Spleen (tissue), 11 donors: ENCODE data around the gene SORCS2. TPM values are rescaled to one million over a fixed set of nuclear protein-coding genes. Genes with fewer than 3 reads are reported as not detected.

Experiments
- DNase-seq: peaks from one replicate; pipeline ENCODE4 v3.0.0-alpha.2; 2020
- H3K27ac ChIP-seq, 8 donors: fragments of 200-600 bp; sonication (generic) in 7 of 8; 1 replicate in 4 of 8; 2 replicates in 4 of 8; pipeline versions ENCODE4 v1.5.0 to v1.8.0; 2016 to 2021; ENCODE audit warnings: inconsistent platforms in 4 of 8, mild to moderate bottlenecking in 4 of 8, moderate library complexity in 1 of 8
- H3K27me3 ChIP-seq, 7 donors: fragments of 200-600 bp; sonication (generic) in 6 of 7; replicated peaks in 1 of 7; 1 replicate in 4 of 7; 2 replicates in 3 of 7; pipeline versions ENCODE4 v1.5.0 to v1.8.0; 2016 to 2021; ENCODE audit warnings: inconsistent platforms in 3 of 7, mild to moderate bottlenecking in 1 of 7
- H3K36me3 ChIP-seq, 6 donors: fragments of 200-600 bp; sonication (generic) in 5 of 6; 1 replicate in 4 of 6; 2 replicates in 2 of 6; pipeline versions ENCODE4 v1.5.0 to v1.8.0; 2016 to 2021; ENCODE audit warnings: inconsistent platforms in 2 of 6
- H3K4me1 ChIP-seq, 6 donors: fragments of 200-600 bp; sonication (generic) in 5 of 6; 1 replicate in 3 of 6; 2 replicates in 3 of 6; pipeline versions ENCODE4 v1.5.0 to v1.8.0; 2016 to 2021; ENCODE audit warnings: inconsistent platforms in 3 of 6
- H3K4me3 ChIP-seq, 8 donors: fragments of 200-600 bp; sonication (generic) in 7 of 8; 1 replicate in 4 of 8; 2 replicates in 4 of 8; pipeline versions ENCODE4 v1.5.0 to v1.8.0; 2016 to 2021; ENCODE audit warnings: inconsistent platforms in 4 of 8, mild to moderate bottlenecking in 4 of 8, moderate library complexity in 2 of 8
- H3K9me3 ChIP-seq, 8 donors: fragments of 200-600 bp; sonication (generic) in 7 of 8; 1 replicate in 4 of 8; 2 replicates in 4 of 8; pipeline versions ENCODE4 v1.5.0 to v1.8.0; 2016 to 2021; ENCODE audit warnings: inconsistent platforms in 4 of 8
- POLR2A ChIP-seq, 3 donors: fragments of 450-650 bp; IDR thresholded peaks; one replicate each; pipeline ENCODE4 v1.5.1; 2017; ENCODE audit warnings: antibody characterized with exemption in 3 of 3, mild to moderate bottlenecking in 1 of 3
- POLR2AphosphoS5 ChIP-seq, 3 donors: sonication (generic); formaldehyde crosslinking; IDR thresholded peaks; one replicate each; pipeline ENCODE4 v1.5.1; 2017; ENCODE audit warnings: antibody characterized with exemption in 3 of 3
- WGBS, 5 donors: extraction: QIAGEN DNeasy Blood & Tissue Kit in 3 of 5; methylation state at CpG; one replicate each; pipeline versions ENCODE4 v1.1.5 to v1.1.7; 2013 to 2018; 5-methylcytosine and 5-hydroxymethylcytosine counted together
- intact Hi-C: fragments of 100-400 bp; cut with DNase I; formaldehyde crosslinking; loops from one replicate; pipeline ENCODE4 v1.15.0; 2023; ENCODE audit warnings: low total_unique reads
- polyA plus RNA-seq, 3 donors: library from polyadenylated mRNA; stranded (reverse); fragments of 200-250 nt; gene quantifications; one replicate each; pipeline ENCODE4 v1.2.1, GENCODE V29; 2013
- total RNA-seq, 7 donors: library from RNA; depleted of rRNA in 3 of 7; stranded (reverse); fragments of >200 nt in 3 of 7; fragmentation: NEBNext Ultra II Directional in 4 of 7; extraction: Animal tissue kit (Norgen Biotek cat#: 25700) in 4 of 7; gene quantifications; one replicate each; pipeline versions ENCODE4 v1.1.0 to v1.2.1, GENCODE V29; 2016 to 2021
- TF ChIP-seq, protein P1 (sequence below), 11 experiments: fragments of 200-600 bp in 7 of 11; fragments of 450-650 bp in 4 of 11; sonication (generic) in 4 of 11; IDR thresholded peaks in 8 of 11; conservative IDR thresholded peaks in 3 of 11; 1 replicate in 7 of 11; 2 replicates in 4 of 11; pipeline versions ENCODE4 v1.4.0 to v1.8.0; 2016 to 2021; ENCODE audit warnings: antibody characterized with exemption in 11 of 11, inconsistent platforms in 4 of 11, mild to moderate bottlenecking in 1 of 11
- donor health status: healthy with polysubstance abuse.
- donor health status: DM: no; HTN: no; CAD: no; lungs with moderate emphysema.
- donor health status: DM: no; HTN: no; CAD: no.
- donor health status: Bipolar disorder and iron deficiency.
- donor health status: healthy.
- donor health status: DM: no; HTN: no; CAD: no.
- donor health status: DM: yes; HTN: yes; CAD: no.

Gene SORCS2
- total and polyA plus RNA-seq, 10 donors: 0.33 to 1.6 (median 0.60) TPM

DNA sequence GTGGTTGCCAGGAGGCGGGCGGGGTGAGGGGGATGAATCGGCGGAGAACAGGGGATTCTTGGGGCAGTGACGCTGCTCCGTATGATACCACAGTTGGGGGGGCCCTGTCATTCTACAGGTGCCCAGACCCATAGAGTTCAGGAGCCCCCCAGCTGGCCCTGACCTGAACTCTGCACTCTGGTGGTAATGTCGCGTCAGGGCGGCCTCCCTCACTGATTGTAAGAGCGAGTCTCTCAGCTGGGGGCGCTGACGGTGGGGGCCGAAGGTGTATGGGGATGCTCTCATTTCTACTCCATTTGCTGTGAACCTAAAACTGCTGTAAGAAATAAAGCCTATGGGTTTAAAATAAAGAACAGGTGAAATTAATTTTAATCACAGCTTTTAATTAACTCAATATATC is 334.2 kb downstream of the SORCS2 start:
- no peak overlapping the region for H3K27ac ChIP-seq
- H3K27me3 ChIP-seq: peaks cover 0 to 69% (median 6%) of the 10 kb centered on the region in 7 donors
- no peak overlapping the region for H3K4me3 ChIP-seq
- TF ChIP-seq POLR2A (IDR thresholded peaks at IDR 0.05) (no peak), POLR2AphosphoS5 (IDR thresholded peaks at IDR 0.05) (no peak)
- TF ChIP-seq, protein P1, sequence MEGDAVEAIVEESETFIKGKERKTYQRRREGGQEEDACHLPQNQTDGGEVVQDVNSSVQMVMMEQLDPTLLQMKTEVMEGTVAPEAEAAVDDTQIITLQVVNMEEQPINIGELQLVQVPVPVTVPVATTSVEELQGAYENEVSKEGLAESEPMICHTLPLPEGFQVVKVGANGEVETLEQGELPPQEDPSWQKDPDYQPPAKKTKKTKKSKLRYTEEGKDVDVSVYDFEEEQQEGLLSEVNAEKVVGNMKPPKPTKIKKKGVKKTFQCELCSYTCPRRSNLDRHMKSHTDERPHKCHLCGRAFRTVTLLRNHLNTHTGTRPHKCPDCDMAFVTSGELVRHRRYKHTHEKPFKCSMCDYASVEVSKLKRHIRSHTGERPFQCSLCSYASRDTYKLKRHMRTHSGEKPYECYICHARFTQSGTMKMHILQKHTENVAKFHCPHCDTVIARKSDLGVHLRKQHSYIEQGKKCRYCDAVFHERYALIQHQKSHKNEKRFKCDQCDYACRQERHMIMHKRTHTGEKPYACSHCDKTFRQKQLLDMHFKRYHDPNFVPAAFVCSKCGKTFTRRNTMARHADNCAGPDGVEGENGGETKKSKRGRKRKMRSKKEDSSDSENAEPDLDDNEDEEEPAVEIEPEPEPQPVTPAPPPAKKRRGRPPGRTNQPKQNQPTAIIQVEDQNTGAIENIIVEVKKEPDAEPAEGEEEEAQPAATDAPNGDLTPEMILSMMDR (IDR thresholded peaks at IDR 0.05 in 8 of 11, conservative IDR thresholded peaks at IDR 0.05 in 3 of 11): no peak
- 71 to 79% (median 76%) methylated on average over 13 of the region's 13 CpGs for WGBS, 5 donors
- intact Hi-C loops: no loop called here
- no peaks in the 10 kb centered on the region for H3K9me3 ChIP-seq
- peaks cover 0 to 26% (median 0%) of the 10 kb centered on the region in 6 donors for H3K4me1 ChIP-seq
- H3K36me3 ChIP-seq: no peaks in the 10 kb centered on the region
- DNase-seq: no peak

DNA sequence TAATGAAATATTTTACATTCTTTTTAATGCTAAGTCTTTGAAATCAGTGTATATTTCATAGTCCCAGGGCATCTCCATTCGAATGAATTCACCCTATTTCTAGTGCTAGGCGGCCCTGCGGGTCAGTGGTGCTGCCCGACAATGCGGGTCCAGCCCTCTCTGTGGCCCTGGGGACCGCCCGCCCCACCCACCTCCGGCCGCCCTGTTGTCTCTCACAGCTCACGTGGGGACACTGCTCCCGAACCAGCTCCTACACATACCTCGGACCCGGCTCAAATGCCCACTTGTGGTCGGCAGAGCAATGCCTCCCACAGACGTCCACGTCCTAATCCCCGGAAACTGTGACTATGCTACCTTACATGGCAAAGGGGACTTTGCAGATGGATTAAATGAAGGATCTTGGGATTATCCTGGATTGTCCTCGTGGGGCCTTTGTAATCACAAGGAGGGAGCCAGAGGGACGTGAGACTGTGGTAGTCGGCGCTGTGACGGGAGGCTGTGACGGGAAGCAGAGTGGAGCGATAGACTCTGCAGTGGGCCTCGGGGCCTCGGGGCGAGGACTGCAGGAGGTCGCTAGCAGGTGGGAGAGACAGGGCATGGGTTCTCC is 334.7 kb downstream of the SORCS2 start:
- no peak for DNase-seq
- Histone ChIP-seq H3K4me1 (peaks cover 0 to 24% (median 0%) of the 10 kb centered on the region in 6 donors), H3K27me3 (peaks cover 0 to 68% (median 6%) of the 10 kb centered on the region in 7 donors), H3K4me3 (no peak overlapping the region), H3K9me3 (no peaks in the 10 kb centered on the region), H3K27ac (no peak overlapping the region), H3K36me3 (no peaks in the 10 kb centered on the region)
- intact Hi-C loops: no loop called here
- WGBS, 5 donors: 84 to 86% (median 85%) methylated on average over 27 to 28 of the region's 28 CpGs
- TF ChIP-seq, protein P1 (IDR thresholded peaks at IDR 0.05 in 8 of 11, conservative IDR thresholded peaks at IDR 0.05 in 3 of 11): no peak
- TF ChIP-seq POLR2A (IDR thresholded peaks at IDR 0.05) (no peak), POLR2AphosphoS5 (IDR thresholded peaks at IDR 0.05) (no peak)

DNA sequence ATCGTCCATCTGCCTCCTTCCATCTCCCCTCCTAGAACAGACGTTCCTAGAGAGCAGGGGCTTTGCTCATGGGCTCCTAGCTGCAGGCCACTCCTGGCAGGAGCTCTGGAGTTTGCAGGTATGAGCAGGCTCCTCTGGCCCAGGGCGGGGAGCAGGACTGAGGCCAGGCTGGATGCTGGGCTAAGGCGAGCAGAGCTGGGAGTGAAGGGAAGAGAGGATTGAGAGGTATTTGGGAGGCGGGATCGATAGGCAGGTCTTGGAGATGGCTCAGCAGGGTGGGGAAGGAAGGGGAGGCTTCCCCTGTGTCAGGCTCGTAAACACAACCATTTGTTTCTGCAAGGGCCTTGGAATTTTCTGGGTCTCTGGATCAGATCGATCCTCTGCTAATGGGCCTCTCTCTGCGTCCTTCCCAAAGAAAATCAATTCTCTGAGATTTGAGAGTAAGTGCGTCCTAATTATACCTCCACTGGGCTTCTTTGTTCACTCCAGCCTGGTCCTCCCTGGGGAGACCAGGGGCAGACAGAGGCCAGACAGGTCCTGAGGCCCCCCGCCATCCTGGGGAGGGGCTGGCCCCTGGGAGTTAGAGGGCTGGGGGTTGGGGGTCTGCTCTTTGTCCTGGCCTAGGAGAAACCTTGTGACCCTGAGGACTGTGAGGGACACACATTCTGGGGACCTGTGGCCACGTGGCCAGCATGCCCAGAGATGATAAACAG is 337.2 kb downstream of the SORCS2 start:
- Histone ChIP-seq H3K27ac (no peak overlapping the region), H3K27me3 (peaks cover 0 to 46% (median 2%) of the 10 kb centered on the region in 7 donors), H3K4me1 (peaks cover 0 to 7% (median 0%) of the 10 kb centered on the region in 6 donors), H3K4me3 (no peak overlapping the region), H3K9me3 (peaks cover 0 to 4% (median 0%) of the 10 kb centered on the region in 8 donors), H3K36me3 (no peaks in the 10 kb centered on the region)
- intact Hi-C loops: no loop called here
- DNase-seq: no peak
- TF ChIP-seq POLR2A (IDR thresholded peaks at IDR 0.05) (no peak), POLR2AphosphoS5 (IDR thresholded peaks at IDR 0.05) (no peak)
- TF ChIP-seq, protein P1 (IDR thresholded peaks at IDR 0.05 in 8 of 11, conservative IDR thresholded peaks at IDR 0.05 in 3 of 11): no peak
- WGBS, 5 donors: 55 to 67% (median 60%) methylated on average over 12 of the region's 12 CpGs

DNA sequence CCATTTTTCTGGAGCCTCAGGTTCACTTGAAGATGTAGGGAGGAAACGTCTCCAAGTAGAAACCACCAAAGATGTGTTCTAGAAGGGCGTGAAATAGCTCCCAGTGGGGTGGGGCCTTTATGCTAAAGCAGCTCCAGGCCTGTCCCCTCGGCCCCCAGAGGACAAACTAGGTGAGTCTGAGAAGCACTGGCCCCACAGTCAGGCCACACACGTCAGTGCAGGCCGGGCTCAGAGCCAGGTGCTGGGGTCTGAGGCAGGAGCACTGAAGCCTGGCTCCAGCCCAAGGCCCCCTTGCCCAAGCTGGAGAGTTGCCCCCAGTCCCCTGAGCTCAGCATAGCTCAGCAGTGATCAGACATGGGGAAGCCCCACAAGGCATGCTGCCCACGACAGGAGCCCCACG is 337.7 kb downstream of the SORCS2 start:
- H3K36me3 ChIP-seq: no peaks in the 10 kb centered on the region
- no peak overlapping the region for H3K4me3 ChIP-seq
- DNase-seq: no peak
- 49 to 63% (median 52%) methylated on average over 5 to 7 of the region's 7 CpGs for WGBS, 5 donors
- intact Hi-C loops: no loop called here
- TF ChIP-seq, protein P1 (IDR thresholded peaks at IDR 0.05 in 8 of 11, conservative IDR thresholded peaks at IDR 0.05 in 3 of 11): no peak
- no peak for TF ChIP-seq POLR2A (IDR thresholded peaks at IDR 0.05)
- no peak for TF ChIP-seq POLR2AphosphoS5 (IDR thresholded peaks at IDR 0.05)
- peaks cover 0 to 40% (median 0%) of the 10 kb centered on the region in 7 donors for H3K27me3 ChIP-seq
- peaks cover 0 to 2% (median 0%) of the 10 kb centered on the region in 6 donors for H3K4me1 ChIP-seq
- no peak overlapping the region for H3K27ac ChIP-seq
- H3K9me3 ChIP-seq: peaks cover 0 to 8% (median 0%) of the 10 kb centered on the region in 8 donors
